Cardiac muscle cell (in vitro differentiated cells and primary cell): ENCODE data around the gene ACTL10. TPM values are rescaled to one million over a fixed set of nuclear protein-coding genes. Genes with fewer than 3 reads are reported as not detected.

Experiments used
- DNase-seq, 2 donors: peaks; one replicate each; pipeline versions ENCODE4 v3.0.0 to v3.0.0-alpha.2; 2010 to 2017; ENCODE audit warnings: low read depth in 1 of 2, low spot score in 1 of 2
- H3K27ac ChIP-seq: fragments of 200-600 bp; sonication (generic); 2 replicates; pipeline ENCODE4 v1.5.1; 2016
- H3K27me3 ChIP-seq: fragments of 200-600 bp; sonication (generic); 2 replicates; pipeline ENCODE4 v1.6.0; 2016; ENCODE audit warnings: control low read depth
- H3K36me3 ChIP-seq: fragments of 200-600 bp; sonication (generic); 2 replicates; pipeline ENCODE4 v1.5.1; 2016; ENCODE audit warnings: control low read depth
- H3K4me1 ChIP-seq: fragments of 200-600 bp; sonication (generic); 2 replicates; pipeline ENCODE4 v1.8.1; 2017; ENCODE audit warnings: low read depth, mild to moderate bottlenecking, mixed run types
- H3K4me3 ChIP-seq: fragments of 200-600 bp; sonication (generic); 2 replicates; pipeline ENCODE4 v1.5.1; 2016; ENCODE audit warnings: mild to moderate bottlenecking
- H3K9me3 ChIP-seq: fragments of 200-600 bp; sonication (generic); 2 replicates; pipeline ENCODE4 v1.5.1; 2017; ENCODE audit warnings: low read depth, mild to moderate bottlenecking, control low read depth
- polyA plus RNA-seq: library from polyadenylated mRNA; unstranded; fragments of >200 nt; fragmentation: Nextera tagmentation; extraction: Ambion mirVana; gene quantifications from 2 replicates; pipeline ENCODE4 v1.2.1, GENCODE V29; 2016
- total RNA-seq: library from RNA; depleted of rRNA; stranded (reverse); fragments of >200 nt; gene quantifications from 2 replicates; pipeline ENCODE4 v1.2.3, GENCODE V29; 2016
- TF ChIP-seq, protein P1 (sequence below): IDR thresholded peaks from 2 replicates; pipeline ENCODE4 v1.5.1; 2012; ENCODE audit warnings: low read depth, mild to moderate bottlenecking, low read length

The ACTL10 gene
- total and polyA plus RNA-seq, 2 experiments from 2014 or later = 1.3 to 1.5 TPM

GRCh38 chr20:33684533-33685327, 18.0 kb downstream of the ACTL10 start:
- Histone ChIP-seq H3K36me3 (no peaks in the 10 kb centered on the region), H3K4me1 (peaks cover 28% of the 10 kb centered on the region), H3K9me3 (no peaks in the 10 kb centered on the region), H3K27me3 (no peaks in the 10 kb centered on the region), H3K27ac (no peak overlapping the region), H3K4me3 (no peak overlapping the region)
- peak in 1 of 2 donors; percentile 18 for DNase-seq
- TF ChIP-seq, protein P1, sequence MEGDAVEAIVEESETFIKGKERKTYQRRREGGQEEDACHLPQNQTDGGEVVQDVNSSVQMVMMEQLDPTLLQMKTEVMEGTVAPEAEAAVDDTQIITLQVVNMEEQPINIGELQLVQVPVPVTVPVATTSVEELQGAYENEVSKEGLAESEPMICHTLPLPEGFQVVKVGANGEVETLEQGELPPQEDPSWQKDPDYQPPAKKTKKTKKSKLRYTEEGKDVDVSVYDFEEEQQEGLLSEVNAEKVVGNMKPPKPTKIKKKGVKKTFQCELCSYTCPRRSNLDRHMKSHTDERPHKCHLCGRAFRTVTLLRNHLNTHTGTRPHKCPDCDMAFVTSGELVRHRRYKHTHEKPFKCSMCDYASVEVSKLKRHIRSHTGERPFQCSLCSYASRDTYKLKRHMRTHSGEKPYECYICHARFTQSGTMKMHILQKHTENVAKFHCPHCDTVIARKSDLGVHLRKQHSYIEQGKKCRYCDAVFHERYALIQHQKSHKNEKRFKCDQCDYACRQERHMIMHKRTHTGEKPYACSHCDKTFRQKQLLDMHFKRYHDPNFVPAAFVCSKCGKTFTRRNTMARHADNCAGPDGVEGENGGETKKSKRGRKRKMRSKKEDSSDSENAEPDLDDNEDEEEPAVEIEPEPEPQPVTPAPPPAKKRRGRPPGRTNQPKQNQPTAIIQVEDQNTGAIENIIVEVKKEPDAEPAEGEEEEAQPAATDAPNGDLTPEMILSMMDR = no peak

DNA sequence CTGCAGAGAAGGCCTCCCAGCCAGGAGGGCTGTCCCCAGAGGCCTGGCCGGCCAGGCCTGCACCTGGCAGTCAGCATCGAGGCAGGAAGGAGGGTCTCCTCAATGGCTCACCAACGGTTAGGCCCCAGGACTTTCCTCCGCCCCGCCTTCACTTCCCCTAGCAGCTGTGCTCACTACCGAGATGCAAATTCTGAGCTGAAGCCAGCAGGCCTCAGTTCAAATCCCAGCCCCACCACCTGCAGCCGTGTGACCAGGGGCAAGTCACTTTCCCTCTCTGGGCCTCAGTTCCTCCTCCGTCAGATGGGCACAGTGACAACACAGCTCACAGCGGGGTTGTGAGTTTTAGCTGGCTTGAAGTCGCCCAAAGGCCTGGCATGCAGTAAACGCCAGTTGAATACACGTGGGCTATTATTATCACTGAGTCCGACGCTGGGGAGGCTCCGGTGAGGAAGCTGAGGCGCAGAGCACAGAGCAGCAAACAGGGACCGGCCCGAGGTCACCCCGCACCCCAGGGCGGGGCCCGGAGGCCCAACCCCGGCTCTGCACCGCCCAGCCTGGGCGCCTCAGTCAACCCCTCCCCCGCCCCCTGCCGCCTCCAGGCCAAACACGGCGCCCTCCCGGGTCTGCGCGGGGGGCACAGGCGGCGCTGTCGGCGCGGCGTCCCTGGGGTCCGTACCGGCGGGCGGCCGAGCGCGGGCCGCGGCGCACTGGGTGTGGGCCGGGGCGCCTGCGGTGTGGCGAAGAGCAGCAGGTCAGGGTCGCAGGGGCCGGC, 18.8 kb downstream of the ACTL10 start:
- H3K27me3 ChIP-seq = no peaks in the 10 kb centered on the region
- H3K36me3 ChIP-seq = no peaks in the 10 kb centered on the region
- peaks cover 32% of the 10 kb centered on the region for H3K4me1 ChIP-seq
- DNase-seq = no peak
- TF ChIP-seq, protein P1 = no peak
- H3K27ac ChIP-seq = no peak overlapping the region
- H3K4me3 ChIP-seq = peak overlapping the region; percentile 39
- no peaks in the 10 kb centered on the region for H3K9me3 ChIP-seq

DNA sequence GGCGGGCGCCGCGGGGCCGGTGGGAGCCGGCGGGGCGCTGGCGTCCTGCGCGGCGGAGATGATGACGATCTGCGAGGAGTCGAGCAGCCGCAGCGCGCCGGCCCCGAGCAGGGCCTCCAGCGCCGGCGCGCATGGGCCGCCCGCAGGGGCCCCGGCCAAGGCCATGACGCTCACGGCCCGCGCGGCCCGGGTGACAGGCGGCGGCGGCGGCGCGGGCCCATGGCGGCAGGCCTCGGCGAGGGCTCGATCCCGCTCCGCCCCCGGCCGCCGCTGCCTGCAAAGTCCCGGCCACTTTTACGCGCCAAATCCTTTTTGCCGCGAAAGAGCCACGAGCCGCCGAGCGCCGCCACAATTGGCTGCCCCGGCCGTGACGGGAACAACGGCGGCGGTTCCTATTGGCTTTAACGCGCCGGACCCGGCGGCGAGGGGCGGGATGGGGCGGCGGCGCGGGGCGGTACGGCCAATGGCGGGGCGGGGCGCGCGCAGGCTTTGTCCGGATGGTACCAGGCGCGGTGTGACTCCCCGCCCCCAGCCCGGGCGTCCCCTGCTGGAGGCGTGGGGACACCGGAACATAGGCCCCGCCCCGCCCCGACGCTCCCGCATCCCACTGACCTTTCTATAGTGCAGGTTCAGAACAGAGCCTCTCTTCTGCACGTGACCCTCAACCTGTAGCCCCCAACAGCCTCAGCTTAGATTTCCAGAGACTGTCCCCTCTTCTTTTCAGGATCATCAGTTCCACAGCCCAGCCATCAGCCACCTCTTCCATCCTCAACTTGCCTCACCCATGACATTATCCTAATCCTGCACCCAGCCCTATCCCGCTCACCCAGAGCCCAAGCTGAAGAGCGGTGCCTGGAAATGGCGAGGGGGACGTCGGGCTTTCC, 19.6 kb downstream of the ACTL10 start, which contains the start of gene E2F1:
E2F1 (minus strand) TSS at position 286 of the 884 bp plus-strand sequence; CDS start at position 165, 121 bp downstream.
- Histone ChIP-seq H3K27me3 (no peaks in the 10 kb centered on the region), H3K9me3 (no peaks in the 10 kb centered on the region), H3K36me3 (no peaks in the 10 kb centered on the region), H3K4me3 (peak within 1 kb of the TSS; percentile 39), H3K4me1 (peaks cover 32% of the 10 kb centered on the region), H3K27ac (no peak within 1 kb of the TSS)
- DNase-seq = peak; percentile 95 to 98
- TF ChIP-seq, protein P1 = peak; percentile 33

DNA sequence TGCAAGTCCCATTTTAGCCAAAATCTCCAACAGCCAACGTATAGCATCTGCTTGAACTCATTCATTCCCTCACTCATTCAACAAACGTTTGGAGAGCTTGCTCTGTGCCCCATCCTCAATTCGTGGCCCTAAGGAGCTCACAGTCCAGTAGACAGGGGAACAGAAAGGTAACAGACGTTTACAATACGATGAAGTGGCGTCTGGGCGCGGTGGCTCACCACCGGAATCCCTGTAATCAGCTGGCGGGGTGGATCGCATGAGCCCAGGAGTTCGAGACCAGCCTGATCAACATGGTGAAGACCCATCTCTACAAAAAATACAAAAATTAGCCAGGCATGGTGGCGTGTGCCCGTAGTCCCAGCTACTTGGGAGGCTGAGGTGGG, 20.2 kb downstream of the ACTL10 start:
- H3K4me3 ChIP-seq = no peak overlapping the region
- no peak overlapping the region for H3K27ac ChIP-seq
- TF ChIP-seq, protein P1 = no peak
- DNase-seq = no peak
- no peaks in the 10 kb centered on the region for H3K36me3 ChIP-seq
- no peaks in the 10 kb centered on the region for H3K27me3 ChIP-seq
- H3K4me1 ChIP-seq = peaks cover 32% of the 10 kb centered on the region
- H3K9me3 ChIP-seq = no peaks in the 10 kb centered on the region

- Histone ChIP-seq H3K4me3 (no peak overlapping the region), H3K27me3 (no peaks in the 10 kb centered on the region), H3K27ac (no peak overlapping the region), H3K4me1 (peaks cover 32% of the 10 kb centered on the region), H3K9me3 (no peaks in the 10 kb centered on the region), H3K36me3 (no peaks in the 10 kb centered on the region)
- TF ChIP-seq, protein P1 = no peak
- DNase-seq = peak in 1 of 2 donors; percentile 83
Observed at GRCh38 chr20:33687370-33687915, 20.7 kb downstream of the ACTL10 start.
